MM.1S (cell line): ENCODE measurements around the gene RALGDS.
"Not testable (repeated sequence)": the region's sequence is repeated elsewhere in the genome, so short reads cannot be mapped to it uniquely, and the experiment has no call there.

Experiments
- EZH2 ChIP-seq: fragments of 300-600 bp; sonication (generic); optimal IDR thresholded peaks from 2 replicates; pipeline ENCODE3; 2017; ENCODE audit warnings: low read depth, mild to moderate bottlenecking, antibody characterized with exemption, low read length, mixed read lengths
- EZH2phosphoT487 ChIP-seq: fragments of 300-600 bp; sonication (generic); IDR thresholded peaks from 2 replicates; pipeline ENCODE4 v1.6.1; 2018; ENCODE audit warnings: antibody characterized with exemption, low read length
- TF ChIP-seq, protein P1 (sequence below): fragments of 300-600 bp; sonication (generic); IDR thresholded peaks from 2 replicates; pipeline ENCODE4 v1.5.1; 2016; ENCODE audit warnings: antibody characterized with exemption, low read length, mixed read lengths

DNA sequence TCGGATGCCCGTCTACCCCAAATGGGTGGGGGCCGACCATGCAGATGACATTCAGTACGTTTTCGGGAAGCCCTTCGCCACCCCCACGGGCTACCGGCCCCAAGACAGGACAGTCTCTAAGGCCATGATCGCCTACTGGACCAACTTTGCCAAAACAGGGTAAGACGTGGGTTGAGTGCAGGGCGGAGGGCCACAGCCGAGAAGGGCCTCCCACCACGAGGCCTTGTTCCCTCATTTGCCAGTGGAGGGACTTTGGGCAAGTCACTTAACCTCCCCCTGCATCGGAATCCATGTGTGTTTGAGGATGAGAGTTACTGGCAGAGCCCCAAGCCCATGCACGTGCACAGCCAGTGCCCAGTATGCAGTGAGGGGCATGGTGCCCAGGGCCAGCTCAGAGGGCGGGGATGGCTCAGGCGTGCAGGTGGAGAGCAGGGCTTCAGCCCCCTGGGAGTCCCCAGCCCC is 50.5 kb downstream of the RALGDS start:
- TF ChIP-seq, protein P1, sequence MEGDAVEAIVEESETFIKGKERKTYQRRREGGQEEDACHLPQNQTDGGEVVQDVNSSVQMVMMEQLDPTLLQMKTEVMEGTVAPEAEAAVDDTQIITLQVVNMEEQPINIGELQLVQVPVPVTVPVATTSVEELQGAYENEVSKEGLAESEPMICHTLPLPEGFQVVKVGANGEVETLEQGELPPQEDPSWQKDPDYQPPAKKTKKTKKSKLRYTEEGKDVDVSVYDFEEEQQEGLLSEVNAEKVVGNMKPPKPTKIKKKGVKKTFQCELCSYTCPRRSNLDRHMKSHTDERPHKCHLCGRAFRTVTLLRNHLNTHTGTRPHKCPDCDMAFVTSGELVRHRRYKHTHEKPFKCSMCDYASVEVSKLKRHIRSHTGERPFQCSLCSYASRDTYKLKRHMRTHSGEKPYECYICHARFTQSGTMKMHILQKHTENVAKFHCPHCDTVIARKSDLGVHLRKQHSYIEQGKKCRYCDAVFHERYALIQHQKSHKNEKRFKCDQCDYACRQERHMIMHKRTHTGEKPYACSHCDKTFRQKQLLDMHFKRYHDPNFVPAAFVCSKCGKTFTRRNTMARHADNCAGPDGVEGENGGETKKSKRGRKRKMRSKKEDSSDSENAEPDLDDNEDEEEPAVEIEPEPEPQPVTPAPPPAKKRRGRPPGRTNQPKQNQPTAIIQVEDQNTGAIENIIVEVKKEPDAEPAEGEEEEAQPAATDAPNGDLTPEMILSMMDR = not testable (repeated sequence)
- not testable (repeated sequence) for TF ChIP-seq EZH2, EZH2phosphoT487
